NCI-H345 treated with DMSO at 0.1 percent for 48 hours (cell line): ENCODE data around the gene MRGPRD.

Experiments
- DNase-seq: peaks from one replicate; lab custom pipeline; 2025; ENCODE audit not compliant: unreplicated experiment; lab: John Stamatoyannopoulos, UW

Gene MRGPRD

GRCh38 chr11:68970921-68971636 is 9.7 kb downstream of the MRGPRD start:
- DNase-seq: no peak

GRCh38 chr11:68969386-68969785 is 11.4 kb downstream of the MRGPRD start:
- DNase-seq: no peak

- DNase-seq: no peak
These were observed 12.2 kb downstream of the MRGPRD start for GRCh38 chr11:68968306-68969250.

GRCh38 chr11:68966894-68967780 is 13.6 kb downstream of the MRGPRD start:
- DNase-seq: no peak

- no peak for DNase-seq
These were observed 14.6 kb downstream of the MRGPRD start for GRCh38 chr11:68965901-68966853.

GRCh38 chr11:68963779-68964178 is 17.0 kb downstream of the MRGPRD start:
- no peak for DNase-seq

GRCh38 chr11:68962527-68963250 is 18.1 kb downstream of the MRGPRD start:
- no peak for DNase-seq

GRCh38 chr11:68961245-68961644 is 19.5 kb downstream of the MRGPRD start:
- no peak for DNase-seq

- no peak for DNase-seq
These were observed 20.3 kb downstream of the MRGPRD start for GRCh38 chr11:68960294-68961071.

- no peak for DNase-seq
These were observed 21.1 kb downstream of the MRGPRD start for GRCh38 chr11:68959465-68960293.

- DNase-seq: no peak
These were observed 22.6 kb downstream of the MRGPRD start for GRCh38 chr11:68958211-68958610.

- DNase-seq: no peak
These were observed 24.1 kb downstream of the MRGPRD start for GRCh38 chr11:68956547-68957254.

- DNase-seq: no peak
These were observed 24.6 kb downstream of the MRGPRD start for GRCh38 chr11:68956142-68956541.

- DNase-seq: no peak
These were observed 25.2 kb downstream of the MRGPRD start for GRCh38 chr11:68955607-68955958.

GRCh38 chr11:68954836-68955606 is 25.8 kb downstream of the MRGPRD start:
- no peak for DNase-seq

GRCh38 chr11:68950762-68951161 is 30.0 kb downstream of the MRGPRD start:
- no peak for DNase-seq
